HEK293 (cell line): ENCODE results near the gene PRKG1.
A peak's percentile ranks its signal among the peaks of the same experiment; 100 is the strongest.

ENCODE experiments used
- CTCF ChIA-PET: fragments of 350-600 bp; formaldehyde crosslinking; extraction: SDS; loops from one replicate; lab custom pipeline; 2021; ENCODE audit warnings: antibody characterized with exemption; lab: Yijun Ruan, JAX
- POLR2A ChIA-PET: fragments of 300-600 bp; formaldehyde crosslinking; extraction: SDS; loops from one replicate; lab custom pipeline; 2020; ENCODE audit warnings: antibody characterized with exemption, inconsistent platforms; lab: Yijun Ruan, JAX
- H3K27ac ChIP-seq: fragments of 200-500 bp; sonication (Bioruptor generic); 2 replicates; pipeline ENCODE4 v1.5.1; 2014; ENCODE audit warnings: low read depth, low read length, control low read depth, inconsistent platforms; ENCODE audit errors: extremely low read depth
- H3K36me3 ChIP-seq, 2 experiments: fragments of 200-500 bp in 1 of 2; sonication (Bioruptor generic) in 1 of 2; 1 replicate in 1 of 2; 2 replicates in 1 of 2; pipeline ENCODE4 v1.5.1; 2014 to 2017; ENCODE audit warnings: inconsistent platforms in 2 of 2, low read length in 2 of 2; ENCODE audit not compliant: control insufficient read depth in 2 of 2, insufficient read depth in 1 of 2
- H3K4me1 ChIP-seq: fragments of 200-500 bp; sonication (Bioruptor generic); 2 replicates; pipeline ENCODE4 v1.5.1; 2014; ENCODE audit warnings: mild to moderate bottlenecking, low read length, inconsistent platforms; ENCODE audit not compliant: control insufficient read depth, insufficient read depth
- H3K4me3 ChIP-seq: 2 replicates; pipeline ENCODE4 v1.5.1; 2011; ENCODE audit warnings: low read depth, mild to moderate bottlenecking, control low read depth, low read length, moderate library complexity
- H3K9me3 ChIP-seq: fragments of 200-500 bp; sonication (Bioruptor generic); 2 replicates; pipeline ENCODE4 v1.5.1; 2014; ENCODE audit warnings: low read depth, low read length, inconsistent platforms; ENCODE audit not compliant: control insufficient read depth, insufficient read depth
- HOXD13 ChIP-seq: sonication (generic); formaldehyde crosslinking; IDR thresholded peaks from 2 replicates; pipeline ENCODE4 v1.8.0; 2022; ENCODE audit warnings: missing genetic modification reagents, borderline replicate concordance
- IKZF3 ChIP-seq: fragments of 450-650 bp; IDR thresholded peaks from 2 replicates; pipeline ENCODE4 v1.5.0; 2018; ENCODE audit warnings: missing biosample characterization, mild to moderate bottlenecking, missing genetic modification characterization, moderate library complexity
- KLF10 ChIP-seq: fragments of 450-650 bp; IDR thresholded peaks from 2 replicates; pipeline ENCODE4 v1.5.1; 2018; ENCODE audit warnings: missing biosample characterization, mild to moderate bottlenecking, missing genetic modification characterization
- KLF8 ChIP-seq: fragments of 450-650 bp; formaldehyde crosslinking; IDR thresholded peaks from 2 replicates; pipeline ENCODE4 v1.5.1; 2016; ENCODE audit warnings: missing biosample characterization, missing genetic modification characterization
- PRDM2 ChIP-seq: fragments of 450-650 bp; formaldehyde crosslinking; IDR thresholded peaks from 2 replicates; pipeline ENCODE4 v1.5.1; 2016; ENCODE audit warnings: missing biosample characterization, missing genetic modification characterization, borderline replicate concordance
- RBAK ChIP-seq: fragments of 450-650 bp; formaldehyde crosslinking; IDR thresholded peaks from 2 replicates; pipeline ENCODE4 v1.5.1; 2016; ENCODE audit warnings: missing biosample characterization, missing genetic modification characterization
- SALL2 ChIP-seq: fragments of 450-650 bp; formaldehyde crosslinking; IDR thresholded peaks from 2 replicates; pipeline ENCODE4 v1.5.0; 2017; ENCODE audit warnings: missing biosample characterization, mild to moderate bottlenecking, missing genetic modification characterization, borderline replicate concordance
- SP3 ChIP-seq: fragments of 450-650 bp; formaldehyde crosslinking; IDR thresholded peaks from 2 replicates; pipeline ENCODE4 v1.5.1; 2016; ENCODE audit warnings: missing biosample characterization, missing genetic modification characterization
- WT1 ChIP-seq: fragments of 450-650 bp; formaldehyde crosslinking; IDR thresholded peaks from 2 replicates; pipeline ENCODE4 v1.5.1; 2016; ENCODE audit warnings: missing biosample characterization, missing genetic modification characterization
- ZBTB8A ChIP-seq: fragments of 450-650 bp; formaldehyde crosslinking; IDR thresholded peaks from 2 replicates; pipeline ENCODE4 v1.5.1; 2016; ENCODE audit warnings: missing biosample characterization, missing genetic modification characterization
- ZNF19 ChIP-seq: fragments of 450-650 bp; formaldehyde crosslinking; IDR thresholded peaks from 2 replicates; pipeline ENCODE4; 2016; ENCODE audit warnings: missing biosample characterization, missing genetic modification characterization, low read depth
- ZNF2 ChIP-seq: fragments of 450-650 bp; formaldehyde crosslinking; IDR thresholded peaks from 2 replicates; pipeline ENCODE4 v1.5.1; 2016; ENCODE audit warnings: missing biosample characterization, missing genetic modification characterization
- ZNF37A ChIP-seq: fragments of 450-650 bp; IDR thresholded peaks from 2 replicates; pipeline ENCODE4 v1.5.1; 2018; ENCODE audit warnings: missing biosample characterization, missing genetic modification characterization
- ZNF404 ChIP-seq: fragments of 450-650 bp; formaldehyde crosslinking; IDR thresholded peaks from 2 replicates; pipeline ENCODE4 v1.5.1; 2017; ENCODE audit warnings: missing biosample characterization, missing genetic modification characterization
- ZNF426 ChIP-seq: fragments of 450-650 bp; formaldehyde crosslinking; IDR thresholded peaks from 2 replicates; pipeline ENCODE4 v1.5.1; 2017; ENCODE audit warnings: missing biosample characterization, missing genetic modification characterization, mild to moderate bottlenecking, inconsistent platforms, moderate library complexity
- ZNF529 ChIP-seq: fragments of 450-650 bp; formaldehyde crosslinking; IDR thresholded peaks from 2 replicates; pipeline ENCODE4 v1.5.1; 2017; ENCODE audit warnings: missing genetic modification characterization, missing biosample characterization; ENCODE audit not compliant: insufficient replicate concordance
- ZNF571 ChIP-seq: fragments of 450-650 bp; formaldehyde crosslinking; IDR thresholded peaks from 2 replicates; pipeline ENCODE4 v1.5.0; 2017; ENCODE audit warnings: missing biosample characterization, missing genetic modification characterization
- ZNF626 ChIP-seq: fragments of 450-650 bp; sonication (Bioruptor Pico); formaldehyde crosslinking; IDR thresholded peaks from 2 replicates; pipeline ENCODE4 v1.5.1; 2018; ENCODE audit warnings: missing biosample characterization, missing genetic modification characterization, inconsistent platforms
- ZNF629 ChIP-seq: fragments of 450-650 bp; formaldehyde crosslinking; IDR thresholded peaks from 2 replicates; pipeline ENCODE4 v1.5.1; 2017; ENCODE audit warnings: missing biosample characterization, missing genetic modification characterization
- ZNF664 ChIP-seq: fragments of 450-650 bp; formaldehyde crosslinking; IDR thresholded peaks from 2 replicates; pipeline ENCODE4 v1.5.1; 2016; ENCODE audit warnings: missing biosample characterization, missing genetic modification characterization
- ZNF747 ChIP-seq: fragments of 450-650 bp; formaldehyde crosslinking; IDR thresholded peaks from 2 replicates; pipeline ENCODE4 v1.5.1; 2016; ENCODE audit warnings: missing biosample characterization, missing genetic modification characterization
- ZNF776 ChIP-seq: fragments of 450-650 bp; formaldehyde crosslinking; IDR thresholded peaks from 2 replicates; pipeline ENCODE4 v1.5.0; 2017; ENCODE audit warnings: missing biosample characterization, missing genetic modification characterization, borderline replicate concordance
- ZNF830 ChIP-seq: fragments of 450-650 bp; IDR thresholded peaks from 2 replicates; pipeline ENCODE4 v1.5.0; 2018; ENCODE audit warnings: missing biosample characterization, missing genetic modification characterization, low read depth, mild to moderate bottlenecking, moderate library complexity
- TF ChIP-seq, protein P1 (sequence below): fragments of 450-650 bp; formaldehyde crosslinking; IDR thresholded peaks from 2 replicates; pipeline ENCODE4 v1.5.1; 2017; ENCODE audit warnings: missing biosample characterization, missing genetic modification characterization
- TF ChIP-seq, protein P2 (sequence below): fragments of 450-650 bp; formaldehyde crosslinking; conservative IDR thresholded peaks from 2 replicates; pipeline ENCODE4 v1.5.1; 2016; ENCODE audit warnings: low read depth, missing biosample characterization, missing genetic modification characterization
- TF ChIP-seq, protein P3 (sequence below): fragments of 450-650 bp; IDR thresholded peaks from 2 replicates; pipeline ENCODE4 v1.5.1; 2018; ENCODE audit warnings: missing biosample characterization, mild to moderate bottlenecking, missing genetic modification characterization

Gene PRKG1

DNA sequence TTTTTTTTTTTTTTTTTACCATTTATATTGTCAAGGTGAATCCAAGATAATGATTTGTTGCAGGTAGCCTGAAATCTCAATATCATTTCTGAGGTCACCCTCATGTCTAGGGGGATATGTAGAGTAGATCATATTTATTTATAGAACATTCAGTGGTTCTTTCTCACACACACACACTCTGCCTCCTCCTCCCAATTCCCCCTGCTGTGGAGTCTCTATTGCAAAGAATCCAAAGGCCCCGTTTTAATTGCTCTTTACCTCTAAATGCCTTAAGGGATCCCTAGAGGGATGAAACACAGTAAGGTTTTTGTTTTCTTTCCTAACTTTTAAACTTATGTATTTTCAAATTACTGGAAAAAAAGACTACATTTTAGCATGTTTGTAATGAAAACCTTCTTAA is 170.0 kb downstream of the PRKG1 start:
- peak overlapping the region; percentile 70 for H3K27ac ChIP-seq
- no peaks in the 10 kb centered on the region for H3K9me3 ChIP-seq
- H3K4me1 ChIP-seq = peaks cover 32% of the 10 kb centered on the region
- CTCF ChIA-PET = interaction anchor here (0.7 kb wide), 1 partner anchor 181 kb away, joined by 3 read pairs; no protein-coding TSS in a partner anchor
- POLR2A ChIA-PET = interaction anchor here (0.9 kb wide), 1 partner anchor 171 kb away, joined by 4 read pairs; the partner anchor contains the start of gene PRKG1
- H3K36me3 ChIP-seq = no peaks in the 10 kb centered on the region
- H3K4me3 ChIP-seq = no peak overlapping the region
- no peak for TF ChIP-seq HOXD13 (CRISPR knock-in tag)
- TF ChIP-seq WT1 = peak; percentile 67
- TF ChIP-seq KLF10 (tag by site-specific recombination) = no peak
- TF ChIP-seq, protein P1, sequence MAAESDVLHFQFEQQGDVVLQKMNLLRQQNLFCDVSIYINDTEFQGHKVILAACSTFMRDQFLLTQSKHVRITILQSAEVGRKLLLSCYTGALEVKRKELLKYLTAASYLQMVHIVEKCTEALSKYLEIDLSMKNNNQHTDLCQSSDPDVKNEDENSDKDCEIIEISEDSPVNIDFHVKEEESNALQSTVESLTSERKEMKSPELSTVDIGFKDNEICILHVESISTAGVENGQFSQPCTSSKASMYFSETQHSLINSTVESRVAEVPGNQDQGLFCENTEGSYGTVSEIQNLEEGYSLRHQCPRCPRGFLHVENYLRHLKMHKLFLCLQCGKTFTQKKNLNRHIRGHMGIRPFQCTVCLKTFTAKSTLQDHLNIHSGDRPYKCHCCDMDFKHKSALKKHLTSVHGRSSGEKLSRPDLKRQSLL (tag by site-specific recombination) = no peak
- TF ChIP-seq RBAK = no peak
- TF ChIP-seq ZNF747 = no peak
- no peak for TF ChIP-seq ZNF664 (tag by site-specific recombination)
- no peak for TF ChIP-seq ZNF37A (tag by site-specific recombination)
- no peak for TF ChIP-seq SALL2
- no peak for TF ChIP-seq ZNF776
- TF ChIP-seq ZNF626 (tag by site-specific recombination) = no peak
- TF ChIP-seq ZNF19 (tag by site-specific recombination) = no peak
- no peak for TF ChIP-seq ZNF426 (tag by site-specific recombination)
- TF ChIP-seq ZNF404 (tag by site-specific recombination) = no peak
- TF ChIP-seq ZNF629 = no peak
- TF ChIP-seq ZBTB8A = peak; percentile 20; the same call in 1 of the 2 replicates
- TF ChIP-seq, protein P2, sequence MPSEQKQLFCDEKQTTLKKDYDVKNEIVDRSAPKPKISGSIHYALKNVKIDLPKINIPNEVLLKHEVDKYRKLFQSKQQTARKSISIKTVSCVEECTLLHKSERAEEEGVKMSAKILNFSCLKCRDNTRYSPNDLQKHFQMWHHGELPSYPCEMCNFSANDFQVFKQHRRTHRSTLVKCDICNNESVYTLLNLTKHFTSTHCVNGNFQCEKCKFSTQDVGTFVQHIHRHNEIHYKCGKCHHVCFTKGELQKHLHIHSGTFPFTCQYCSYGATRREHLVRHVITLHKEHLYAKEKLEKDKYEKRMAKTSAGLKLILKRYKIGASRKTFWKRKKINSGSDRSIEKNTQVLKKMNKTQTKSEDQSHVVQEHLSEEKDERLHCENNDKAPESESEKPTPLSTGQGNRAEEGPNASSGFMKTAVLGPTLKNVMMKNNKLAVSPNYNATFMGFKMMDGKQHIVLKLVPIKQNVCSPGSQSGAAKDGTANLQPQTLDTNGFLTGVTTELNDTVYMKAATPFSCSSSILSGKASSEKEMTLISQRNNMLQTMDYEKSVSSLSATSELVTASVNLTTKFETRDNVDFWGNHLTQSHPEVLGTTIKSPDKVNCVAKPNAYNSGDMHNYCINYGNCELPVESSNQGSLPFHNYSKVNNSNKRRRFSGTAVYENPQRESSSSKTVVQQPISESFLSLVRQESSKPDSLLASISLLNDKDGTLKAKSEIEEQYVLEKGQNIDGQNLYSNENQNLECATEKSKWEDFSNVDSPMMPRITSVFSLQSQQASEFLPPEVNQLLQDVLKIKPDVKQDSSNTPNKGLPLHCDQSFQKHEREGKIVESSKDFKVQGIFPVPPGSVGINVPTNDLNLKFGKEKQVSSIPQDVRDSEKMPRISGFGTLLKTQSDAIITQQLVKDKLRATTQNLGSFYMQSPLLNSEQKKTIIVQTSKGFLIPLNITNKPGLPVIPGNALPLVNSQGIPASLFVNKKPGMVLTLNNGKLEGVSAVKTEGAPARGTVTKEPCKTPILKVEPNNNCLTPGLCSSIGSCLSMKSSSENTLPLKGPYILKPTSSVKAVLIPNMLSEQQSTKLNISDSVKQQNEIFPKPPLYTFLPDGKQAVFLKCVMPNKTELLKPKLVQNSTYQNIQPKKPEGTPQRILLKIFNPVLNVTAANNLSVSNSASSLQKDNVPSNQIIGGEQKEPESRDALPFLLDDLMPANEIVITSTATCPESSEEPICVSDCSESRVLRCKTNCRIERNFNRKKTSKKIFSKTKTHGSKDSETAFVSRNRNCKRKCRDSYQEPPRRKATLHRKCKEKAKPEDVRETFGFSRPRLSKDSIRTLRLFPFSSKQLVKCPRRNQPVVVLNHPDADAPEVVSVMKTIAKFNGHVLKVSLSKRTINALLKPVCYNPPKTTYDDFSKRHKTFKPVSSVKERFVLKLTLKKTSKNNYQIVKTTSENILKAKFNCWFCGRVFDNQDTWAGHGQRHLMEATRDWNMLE = 0 out of 2 replicates have a peak, but pooled peaks have one; percentile 8
- TF ChIP-seq KLF8 (tag by site-specific recombination) = no peak
- TF ChIP-seq ZNF830 (tag by site-specific recombination) = no peak
- TF ChIP-seq SP3 (tag by site-specific recombination) = no peak
- no peak for TF ChIP-seq ZNF2 (tag by site-specific recombination)
- TF ChIP-seq, protein P3, sequence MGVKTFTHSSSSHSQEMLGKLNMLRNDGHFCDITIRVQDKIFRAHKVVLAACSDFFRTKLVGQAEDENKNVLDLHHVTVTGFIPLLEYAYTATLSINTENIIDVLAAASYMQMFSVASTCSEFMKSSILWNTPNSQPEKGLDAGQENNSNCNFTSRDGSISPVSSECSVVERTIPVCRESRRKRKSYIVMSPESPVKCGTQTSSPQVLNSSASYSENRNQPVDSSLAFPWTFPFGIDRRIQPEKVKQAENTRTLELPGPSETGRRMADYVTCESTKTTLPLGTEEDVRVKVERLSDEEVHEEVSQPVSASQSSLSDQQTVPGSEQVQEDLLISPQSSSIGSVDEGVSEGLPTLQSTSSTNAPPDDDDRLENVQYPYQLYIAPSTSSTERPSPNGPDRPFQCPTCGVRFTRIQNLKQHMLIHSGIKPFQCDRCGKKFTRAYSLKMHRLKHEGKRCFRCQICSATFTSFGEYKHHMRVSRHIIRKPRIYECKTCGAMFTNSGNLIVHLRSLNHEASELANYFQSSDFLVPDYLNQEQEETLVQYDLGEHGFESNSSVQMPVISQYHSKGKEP = 0 out of 2 replicates have a peak, but pooled peaks have one; percentile 11
- TF ChIP-seq PRDM2 (tag by site-specific recombination) = no peak
- no peak for TF ChIP-seq ZNF529
- TF ChIP-seq ZNF571 = no peak
- no peak; the same call in 1 of the 2 replicates for TF ChIP-seq IKZF3
